Measurements from ENCODE around the gene PRKN. TPM values are rescaled to one million over a fixed set of nuclear protein-coding genes. Genes with fewer than 3 reads are reported as not detected.

PRKN gene
- total and polyA plus RNA-seq, 9 of the 15 experiments (the other 6 are each of a cell fraction or from before 2014, with no cell fraction given), result 0.03 to 0.96 (median 0.15) TPM; not detected in 2

- ChIA-PET CTCF (ENCODE audit: low intra/inter-chr PET ratio) (no interaction called here), POLR2A (interaction anchor here (1.1 kb wide), 1 partner anchor 10 kb away, joined by 3 read pairs; no protein-coding TSS in a partner anchor)
- DNase-seq (ENCODE audit: extremely low read depth in 1 of 4, low spot score in 3 of 4) (no peak), ATAC-seq (no peak), FAIRE-seq (no peak)
- 0 out of 2 replicates have a peak, but pooled peaks have one; percentile 16 for TF ChIP-seq RBFOX2 (IDR thresholded peaks at IDR 0.05; ENCODE audit: low read depth, low read length)
- TF ChIP-seq MCM7 (IDR thresholded peaks at IDR 0.05), result no peak
- 77% methylated on average over 16 of the region's 16 CpGs for WGBS (ENCODE audit: insufficient coverage, low coverage, missing lambda C conversion rate)
- BruUV-seq (replicated peaks), result no TSS peak
- in situ Hi-C loops (cut with MboI) (no loop called here), intact Hi-C loops (cut with micrococcal nuclease) (no loop called here)
- Histone ChIP-seq H3K9me3 (replicated peaks; ENCODE audit: control insufficient read depth, insufficient read depth, low read depth, low read length) (no peaks in the 10 kb centered on the region), H2AFZ (ENCODE audit: low read depth, low read length) (no peak overlapping the region), H3K79me2 (ENCODE audit: control insufficient read depth, insufficient read depth, low read length) (no peaks in the 10 kb centered on the region; the same call in 2 of the 3 replicates), H3K9me1 (ENCODE audit: control insufficient read depth, insufficient read depth, low read length) (no peaks in the 10 kb centered on the region), H3K4me3 (no peak overlapping the region), H3K4me1 (replicated peaks in 1 of 2; ENCODE audit: control insufficient read depth in 2 of 2, insufficient read depth in 2 of 2, low read length in 2 of 2) (peaks cover 2 to 10% of the 10 kb centered on the region in 2 experiments; a peak in 3 of 5 replicates), H4K20me1 (replicated peaks; ENCODE audit: control insufficient read depth, insufficient read depth, low read length) (no peaks in the 10 kb centered on the region), H3K27ac (ENCODE audit: extremely low read depth, low read depth, low read length) (no peak overlapping the region), H3K4me2 (ENCODE audit: insufficient read depth, low read length) (no peak overlapping the region), H3K36me3 (ENCODE audit: control insufficient read depth, insufficient read depth, low read length) (peaks cover 8% of the 10 kb centered on the region; the same call in 2 of the 3 replicates), H3K27me3 (ENCODE audit: control insufficient read depth in 2 of 2, insufficient read depth in 2 of 2, low read length in 2 of 2) (no peaks in the 10 kb centered on the region), H3K9ac (ENCODE audit: insufficient read depth in 1 of 2, low read depth in 2 of 2, low read length in 2 of 2) (peak overlapping the region in 1 of 2 experiments; percentile 8; a peak in 1 of 4 replicates)
These were observed 1423.8 kb downstream of the PRKN start for GRCh38 chr6:161303628-161304340.

GRCh38 chr6:161302949-161303348, 1424.6 kb downstream of the PRKN start:
- no peak for TF ChIP-seq KDM1A (IDR thresholded peaks at IDR 0.05)
- peak; percentile 30 for TF ChIP-seq ZNF316 (IDR thresholded peaks at IDR 0.05)
- TF ChIP-seq MCM2 (IDR thresholded peaks at IDR 0.05; ENCODE audit: low read depth), result no peak
- no peak for DNase-seq (ENCODE audit: extremely low read depth in 1 of 4, low spot score in 3 of 4)
- Histone ChIP-seq H3K4me3 (no peak overlapping the region), H3K9me3 (replicated peaks; ENCODE audit: control insufficient read depth, insufficient read depth, low read depth, low read length) (no peaks in the 10 kb centered on the region), H3K9ac (ENCODE audit: insufficient read depth in 1 of 2, low read depth in 2 of 2, low read length in 2 of 2) (no peak overlapping the region), H3K4me2 (ENCODE audit: insufficient read depth, low read length) (no peak overlapping the region), H2AFZ (ENCODE audit: low read depth, low read length) (no peak overlapping the region), H3K27me3 (ENCODE audit: control insufficient read depth in 2 of 2, insufficient read depth in 2 of 2, low read length in 2 of 2) (no peaks in the 10 kb centered on the region), H3K4me1 (replicated peaks in 1 of 2; ENCODE audit: control insufficient read depth in 2 of 2, insufficient read depth in 2 of 2, low read length in 2 of 2) (peaks cover 2 to 10% of the 10 kb centered on the region in 2 experiments; a peak in 3 of 5 replicates), H3K79me2 (ENCODE audit: control insufficient read depth, insufficient read depth, low read length) (no peaks in the 10 kb centered on the region; the same call in 2 of the 3 replicates), H3K27ac (ENCODE audit: extremely low read depth, low read depth, low read length) (no peak overlapping the region), H3K9me1 (ENCODE audit: control insufficient read depth, insufficient read depth, low read length) (no peaks in the 10 kb centered on the region), H4K20me1 (replicated peaks; ENCODE audit: control insufficient read depth, insufficient read depth, low read length) (no peaks in the 10 kb centered on the region), H3K36me3 (ENCODE audit: control insufficient read depth, insufficient read depth, low read length) (peaks cover 8% of the 10 kb centered on the region; the same call in 2 of the 3 replicates)
- POLR2A ChIA-PET, result no interaction called here
- in situ Hi-C loops (cut with MboI), result no loop called here
- BruUV-seq (replicated peaks), result no TSS peak
- 50% methylated on average over 4 of the region's 6 CpGs for WGBS (ENCODE audit: insufficient coverage, low coverage, missing lambda C conversion rate)
- no peak for FAIRE-seq
- CTCF ChIA-PET (ENCODE audit: low intra/inter-chr PET ratio), result no interaction called here
- no peak for ATAC-seq
- intact Hi-C loops (cut with micrococcal nuclease), result no loop called here
